ENCODE measurements around the gene SAP25.

DNA sequence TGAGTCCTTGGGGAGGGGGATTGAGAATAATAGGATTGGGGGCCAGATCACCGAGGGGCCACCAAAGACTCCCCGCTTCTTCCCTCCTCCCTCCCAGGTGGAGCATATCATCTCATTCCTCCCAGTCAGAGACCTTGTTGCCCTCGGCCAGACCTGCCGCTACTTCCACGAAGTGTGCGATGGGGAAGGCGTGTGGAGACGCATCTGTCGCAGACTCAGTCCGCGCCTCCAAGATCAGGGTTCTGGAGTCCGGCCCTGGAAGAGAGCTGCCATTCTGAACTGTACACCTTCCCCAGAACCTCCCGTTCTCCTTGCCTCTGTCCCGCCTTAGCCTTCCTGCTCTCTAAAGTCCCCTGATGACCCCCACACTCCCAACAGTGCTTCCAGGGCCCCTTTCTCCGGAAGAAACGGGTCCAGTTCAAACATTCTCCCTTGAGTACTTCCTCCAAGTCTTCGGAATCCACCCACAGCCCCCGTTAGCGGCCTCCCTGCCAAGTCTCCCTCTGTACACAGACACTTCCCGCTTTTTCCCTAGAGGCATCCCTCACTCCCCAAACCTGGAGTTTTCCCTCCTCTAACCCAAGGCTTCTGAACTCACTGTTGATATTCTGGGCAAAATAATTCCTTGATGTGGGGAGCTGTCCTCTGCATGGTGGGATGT is 16.5 kb upstream of the SAP25 start:
- TF ChIP-seq CEBPB (IDR thresholded peaks at IDR 0.05; ENCODE audit: low read depth, low read length) (no peak), POLR2A (IDR thresholded peaks at IDR 0.05; ENCODE audit: control extremely low read depth in 1 of 2, low read depth in 2 of 2, low read length in 2 of 2) (no peak), MAFK (IDR thresholded peaks at IDR 0.05; ENCODE audit: low read depth, low read length) (no peak), EP300 (IDR thresholded peaks at IDR 0.05; ENCODE audit: borderline replicate concordance in 1 of 2, low read depth in 2 of 2, low read length in 2 of 2) (no peak), RAD21 (IDR thresholded peaks at IDR 0.05 in 1 of 2, conservative IDR thresholded peaks at IDR 0.05 in 1 of 2; ENCODE audit: low read depth in 2 of 2, low read length in 2 of 2) (no peak), BACH1 (IDR thresholded peaks at IDR 0.05; ENCODE audit: low read length) (no peak), HDAC2 (IDR thresholded peaks at IDR 0.05; ENCODE audit: borderline replicate concordance in 1 of 2, low read depth in 2 of 2, low read length in 2 of 2) (no peak), BCL11A (IDR thresholded peaks at IDR 0.05; ENCODE audit: low read depth in 2 of 2, low read length in 2 of 2) (no peak), EZH2 (IDR thresholded peaks at IDR 0.05; ENCODE audit: low read depth, low read length, severe bottlenecking) (no peak), FOSL1 (IDR thresholded peaks at IDR 0.05; ENCODE audit: insufficient read depth, low read depth, low read length) (no peak), POLR2AphosphoS5 (IDR thresholded peaks at IDR 0.05; ENCODE audit: low read depth, low read length) (no peak)
- TF ChIP-seq, protein P1, sequence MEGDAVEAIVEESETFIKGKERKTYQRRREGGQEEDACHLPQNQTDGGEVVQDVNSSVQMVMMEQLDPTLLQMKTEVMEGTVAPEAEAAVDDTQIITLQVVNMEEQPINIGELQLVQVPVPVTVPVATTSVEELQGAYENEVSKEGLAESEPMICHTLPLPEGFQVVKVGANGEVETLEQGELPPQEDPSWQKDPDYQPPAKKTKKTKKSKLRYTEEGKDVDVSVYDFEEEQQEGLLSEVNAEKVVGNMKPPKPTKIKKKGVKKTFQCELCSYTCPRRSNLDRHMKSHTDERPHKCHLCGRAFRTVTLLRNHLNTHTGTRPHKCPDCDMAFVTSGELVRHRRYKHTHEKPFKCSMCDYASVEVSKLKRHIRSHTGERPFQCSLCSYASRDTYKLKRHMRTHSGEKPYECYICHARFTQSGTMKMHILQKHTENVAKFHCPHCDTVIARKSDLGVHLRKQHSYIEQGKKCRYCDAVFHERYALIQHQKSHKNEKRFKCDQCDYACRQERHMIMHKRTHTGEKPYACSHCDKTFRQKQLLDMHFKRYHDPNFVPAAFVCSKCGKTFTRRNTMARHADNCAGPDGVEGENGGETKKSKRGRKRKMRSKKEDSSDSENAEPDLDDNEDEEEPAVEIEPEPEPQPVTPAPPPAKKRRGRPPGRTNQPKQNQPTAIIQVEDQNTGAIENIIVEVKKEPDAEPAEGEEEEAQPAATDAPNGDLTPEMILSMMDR (IDR thresholded peaks at IDR 0.05; ENCODE audit: control extremely low read depth in 1 of 3, insufficient read depth in 1 of 3, low read depth in 1 of 3, low read length in 3 of 3): no peak
- TF ChIP-seq, protein P2, sequence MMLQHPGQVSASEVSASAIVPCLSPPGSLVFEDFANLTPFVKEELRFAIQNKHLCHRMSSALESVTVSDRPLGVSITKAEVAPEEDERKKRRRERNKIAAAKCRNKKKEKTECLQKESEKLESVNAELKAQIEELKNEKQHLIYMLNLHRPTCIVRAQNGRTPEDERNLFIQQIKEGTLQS (IDR thresholded peaks at IDR 0.05; ENCODE audit: insufficient read depth, low read depth, low read length): no peak
